A673 (cell line): ENCODE results near the gene VGLL3. TPM values are rescaled to one million over a fixed set of nuclear protein-coding genes. Genes with fewer than 3 reads are reported as not detected.

ENCODE experiments used
- Bru-seq: library from RNA; stranded (reverse); fragments of 400-500 nt; gene quantifications from one replicate; lab custom pipeline; 2021; lab: Mats Ljungman, UMichigan
- BruChase-seq, 2 experiments: library from RNA; stranded (reverse); fragments of 400-500 nt; gene quantifications; one replicate each; lab custom pipeline; 2021; lab: Mats Ljungman, UMichigan
- BruUV-seq: library from RNA; stranded (reverse); fragments of 400-500 nt; replicated peaks from 2 replicates; lab custom pipeline; 2021; lab: Mats Ljungman, UMichigan
- CTCF ChIA-PET: fragments of 300-600 bp; sonication (Branson Sonifier 250); formaldehyde crosslinking; loops from one replicate; lab custom pipeline; 2022; ENCODE audit warnings: antibody characterized with exemption; lab: Charles Lee
- POLR2A ChIA-PET: fragments of 300-600 bp; sonication (Branson Sonifier 250); formaldehyde crosslinking; loops from one replicate; lab custom pipeline; 2022; ENCODE audit warnings: antibody characterized with exemption; ENCODE audit not compliant: low non-redundant PET; lab: Charles Lee
- DNase-seq: peaks from one replicate; pipeline ENCODE4 v3.0.0-alpha.2; 2015; ENCODE audit warnings: low spot score
- H3K27ac ChIP-seq: fragments of 200-600 bp; sonication (generic); 2 replicates; pipeline ENCODE4 v1.5.1; 2016; ENCODE audit warnings: mixed run types, low read depth, mild to moderate bottlenecking, mixed read lengths, antibody characterized with exemption, low read length; ENCODE audit not compliant: poor library complexity, severe bottlenecking
- H3K27me3 ChIP-seq: fragments of 200-600 bp; sonication (generic); replicated peaks from 2 replicates; pipeline ENCODE4 v1.6.1; 2017; ENCODE audit warnings: mixed run types, low read depth, mild to moderate bottlenecking, mixed read lengths, antibody characterized with exemption, low read length; ENCODE audit not compliant: insufficient read depth, poor library complexity
- H3K36me3 ChIP-seq: fragments of 200-600 bp; sonication (generic); 2 replicates; pipeline ENCODE4 v1.6.1; 2016; ENCODE audit warnings: mixed run types, mild to moderate bottlenecking, mixed read lengths, antibody characterized with exemption, low read length; ENCODE audit not compliant: insufficient read depth, poor library complexity, severe bottlenecking
- H3K4me1 ChIP-seq: fragments of 200-600 bp; sonication (generic); 2 replicates; pipeline ENCODE4 v1.6.1; 2017; ENCODE audit warnings: mixed run types, mild to moderate bottlenecking, mixed read lengths, antibody characterized with exemption, low read length; ENCODE audit not compliant: insufficient read depth, poor library complexity, severe bottlenecking
- H3K4me3 ChIP-seq: fragments of 200-600 bp; sonication (generic); 2 replicates; pipeline ENCODE4 v1.5.1; 2016; ENCODE audit warnings: low read depth, mixed run types, mild to moderate bottlenecking, mixed read lengths, low read length; ENCODE audit not compliant: poor library complexity, severe bottlenecking
- H3K9me3 ChIP-seq: fragments of 200-600 bp; sonication (generic); 2 replicates; pipeline ENCODE4 v1.6.1; 2016; ENCODE audit warnings: mixed run types, low read depth, mild to moderate bottlenecking, mixed read lengths, antibody characterized with exemption, low read length; ENCODE audit not compliant: poor library complexity, severe bottlenecking
- CTCF ChIP-seq: fragments of 300-800, 200-600 bp; sonication (generic); conservative IDR thresholded peaks from 2 replicates; pipeline ENCODE4 v1.5.1; 2017; ENCODE audit warnings: low read depth, mild to moderate bottlenecking, antibody characterized with exemption, low read length, moderate library complexity, mixed read lengths
- EZH2 ChIP-seq: fragments of 200-600 bp; sonication (generic); IDR thresholded peaks from 2 replicates; pipeline ENCODE4 v1.6.1; 2017; ENCODE audit warnings: borderline replicate concordance, low read depth, mild to moderate bottlenecking, mixed read lengths, antibody characterized with exemption, low read length; ENCODE audit not compliant: poor library complexity, severe bottlenecking
- intact Hi-C: fragments of 100-400 bp; cut with micrococcal nuclease; formaldehyde crosslinking; loops from one replicate; pipeline ENCODE4 v1.10.0; 2022; ENCODE audit not compliant: unreplicated experiment
- long read RNA-seq: library from polyadenylated mRNA; stranded (forward); transcript quantifications from one replicate; pipeline ENCODE4 v2.0.0, GENCODE V29; 2022
- total RNA-seq: library from RNA; stranded (reverse); gene quantifications from 2 replicates; pipeline ENCODE4 v1.2.3, GENCODE V29; 2021

Gene VGLL3
- total RNA-seq (20.7 and 26.8 TPM in 2 replicates), Bru-seq, nascent RNA (percentile 77 among the genes with signal in this experiment), BruChase-seq, experiment 1, labeled RNA remaining after a 2-hour chase (percentile 77 among the genes with signal in this experiment), BruChase-seq, experiment 2, labeled RNA remaining after a 6-hour chase (percentile 90 among the genes with signal in this experiment)
- long read RNA-seq, full-length matches to known transcripts = 5 of 17 reads
- long read RNA-seq, partial matches to known transcripts = 4 of 17 reads
- long read RNA-seq, other reads (novel, unspliced or antisense) = 8 of 17 reads

GRCh38 chr3:86990734-86991481 lies at the start of gene VGLL3:
Gene VGLL3, minus strand, starts transcription at chr3:86991149. Its CDS starts 406 bp downstream, at chr3:86990743.
- DNase-seq = peak; percentile 97
- Histone ChIP-seq H3K27me3 (no peaks in the 10 kb centered on the region), H3K27ac (peak within 1 kb of the TSS; percentile 85), H3K4me1 (peaks cover 53% of the 10 kb centered on the region), H3K9me3 (no peaks in the 10 kb centered on the region), H3K36me3 (no peaks in the 10 kb centered on the region), H3K4me3 (peak within 1 kb of the TSS; percentile 86)
- ChIA-PET CTCF (interaction anchor here (0.7 kb wide), 1 partner anchor 1069 kb away, joined by 10 read pairs; no protein-coding TSS in a partner anchor), POLR2A (interaction anchor here (0.7 kb wide), 1 partner anchor 23 kb away, joined by 10 read pairs; no protein-coding TSS in a partner anchor)
- BruUV-seq = no TSS peak
- intact Hi-C loops = loop anchor here (10.0 kb wide), 1 partner anchor 1014 kb away; no protein-coding TSS in a partner anchor
- TF ChIP-seq EZH2 (no peak), CTCF (0 out of 2 replicates have a peak, but pooled peaks have one; percentile 28)

- no peak overlapping the region for H3K27ac ChIP-seq
- H3K9me3 ChIP-seq = no peaks in the 10 kb centered on the region
- intact Hi-C loops = no loop called here
- no peak overlapping the region for H3K4me3 ChIP-seq
- CTCF ChIA-PET = no interaction called here
- no peaks in the 10 kb centered on the region for H3K4me1 ChIP-seq
- H3K27me3 ChIP-seq = no peaks in the 10 kb centered on the region
- no peak for DNase-seq
- no TSS peak for BruUV-seq
- no peak for TF ChIP-seq EZH2
- TF ChIP-seq CTCF = no peak
- POLR2A ChIA-PET = no interaction called here
- no peaks in the 10 kb centered on the region for H3K36me3 ChIP-seq
These were observed 46.7 kb upstream of the VGLL3 start for GRCh38 chr3:87037652-87038051.

DNA sequence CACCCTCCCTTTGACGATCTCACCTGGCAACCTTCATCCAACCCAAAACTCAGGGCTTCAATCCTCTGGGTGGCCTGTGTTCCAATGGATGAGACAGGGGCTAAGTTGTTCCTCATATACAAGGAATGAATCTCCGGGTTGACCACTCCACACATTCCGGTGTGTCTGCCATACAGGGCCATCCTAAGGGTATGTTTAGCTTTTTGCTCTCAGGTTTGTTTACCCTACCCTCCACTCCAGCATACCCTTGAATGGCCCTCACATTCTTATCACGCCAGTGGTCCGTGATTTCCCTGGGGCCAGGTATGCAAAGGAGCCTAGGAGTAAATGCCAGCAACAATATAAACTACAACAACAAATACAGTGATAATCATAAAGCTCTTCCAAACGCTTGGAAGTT lies 45.7 kb upstream of the VGLL3 start:
- Histone ChIP-seq H3K4me3 (no peak overlapping the region), H3K36me3 (no peaks in the 10 kb centered on the region), H3K4me1 (no peaks in the 10 kb centered on the region), H3K27ac (no peak overlapping the region), H3K27me3 (no peaks in the 10 kb centered on the region), H3K9me3 (no peaks in the 10 kb centered on the region)
- BruUV-seq = no TSS peak
- ChIA-PET CTCF (no interaction called here), POLR2A (no interaction called here)
- intact Hi-C loops = no loop called here
- TF ChIP-seq CTCF (no peak), EZH2 (no peak)
- no peak for DNase-seq
